Prostate gland (tissue), 2 donors: ENCODE results near the gene GPR26. TPM values are rescaled to one million over a fixed set of nuclear protein-coding genes. Genes with fewer than 3 reads are reported as not detected.

Source experiments
- DNase-seq: peaks from one replicate; pipeline ENCODE4 v3.0.0-alpha.2; 2019; ENCODE audit warnings: low spot score
- H3K27ac ChIP-seq, 2 donors: fragments of 200-600 bp; sonication (generic); 2 replicates each; pipeline ENCODE4 v1.5.1; 2017 to 2019
- H3K27me3 ChIP-seq: fragments of 200-600 bp; sonication (generic); replicated peaks from 2 replicates; pipeline ENCODE4 v1.5.1; 2019; ENCODE audit not compliant: insufficient read depth
- H3K36me3 ChIP-seq, 2 donors: fragments of 200-600 bp; sonication (generic); 1 replicate in 1 of 2; 2 replicates in 1 of 2; pipeline versions ENCODE4 v1.5.1 to v1.8.1; 2017 to 2019
- H3K4me1 ChIP-seq: fragments of 200-600 bp; sonication (generic); replicated peaks from 2 replicates; pipeline ENCODE4 v1.5.1; 2019
- H3K4me3 ChIP-seq, 2 donors: fragments of 200-600 bp; sonication (generic); 2 replicates each; pipeline ENCODE4 v1.5.1; 2017 to 2019
- H3K9me3 ChIP-seq: fragments of 200-600 bp; sonication (generic); 2 replicates; pipeline ENCODE4 v1.5.1; 2017
- CTCF ChIP-seq, 4 experiments: fragments of 200-600 bp in 2 of 4; fragments of 450-650 bp in 2 of 4; sonication (generic) in 2 of 4; IDR thresholded peaks; 1 replicate in 3 of 4; 2 replicates in 1 of 4; pipeline ENCODE4 v1.5.1; 2016 to 2019; ENCODE audit warnings: antibody characterized with exemption in 4 of 4, mild to moderate bottlenecking in 2 of 4, moderate library complexity in 2 of 4
- POLR2A ChIP-seq: fragments of 450-650 bp; IDR thresholded peaks from one replicate; pipeline ENCODE4 v1.6.1; 2016; ENCODE audit warnings: antibody characterized with exemption, mild to moderate bottlenecking
- POLR2AphosphoS5 ChIP-seq: sonication (generic); formaldehyde crosslinking; IDR thresholded peaks from one replicate; pipeline ENCODE4 v1.6.1; 2017; ENCODE audit warnings: antibody characterized with exemption
- WGBS: methylation state at CpG from one replicate; pipeline ENCODE4 v1.1.5; 2018; 5-methylcytosine and 5-hydroxymethylcytosine counted together
- intact Hi-C: fragments of 100-400 bp; cut with DNase I; formaldehyde crosslinking; loops from one replicate; pipeline ENCODE4 v1.14.2; 2022
- total RNA-seq, 2 donors: library from RNA; depleted of rRNA; stranded (reverse); fragments of >200 nt; gene quantifications; one replicate each; pipeline ENCODE4 v1.1.0, GENCODE V29; 2016

The GPR26 gene
- total RNA-seq, 2 donors from 2014 or later = 0.23 TPM; not detected in 1

DNA sequence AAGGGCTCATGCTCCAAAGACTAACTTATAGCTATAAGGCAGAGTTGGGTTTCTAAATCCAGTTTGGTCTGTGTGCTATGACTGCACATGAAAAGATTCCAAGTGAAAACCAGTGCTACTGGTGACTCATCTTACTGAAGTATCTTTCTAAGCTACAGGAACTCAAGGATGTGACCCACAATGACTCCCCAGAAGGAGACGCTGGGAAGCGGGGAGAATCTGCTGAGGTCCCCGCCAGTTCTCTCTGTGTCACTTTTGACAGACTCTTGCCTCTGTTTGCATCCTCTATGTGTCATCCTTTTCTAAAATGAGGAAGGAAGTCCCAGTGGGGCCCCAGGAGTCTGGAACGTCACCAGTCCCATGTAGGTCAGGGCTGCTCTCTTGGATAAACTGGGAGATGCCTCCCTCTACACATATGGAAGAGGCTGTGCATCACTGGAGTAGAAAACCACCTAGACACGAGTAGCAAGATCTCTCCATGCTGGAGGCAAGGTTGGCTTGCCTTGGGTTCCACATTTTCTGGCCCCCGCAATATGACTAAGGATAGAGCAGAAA lies 28.8 kb upstream of the GPR26 start:
- TF ChIP-seq CTCF (IDR thresholded peaks at IDR 0.05) (no peak), POLR2A (no peak), POLR2AphosphoS5 (no peak)
- Histone ChIP-seq H3K27me3 (no peaks in the 10 kb centered on the region), H3K36me3 (no peaks in the 10 kb centered on the region), H3K9me3 (no peaks in the 10 kb centered on the region), H3K27ac (no peak overlapping the region), H3K4me3 (no peak overlapping the region), H3K4me1 (no peaks in the 10 kb centered on the region)
- intact Hi-C loops = no loop called here
- 69% methylated on average over 6 of the region's 6 CpGs for WGBS
- DNase-seq = no peak

GRCh38 chr10:123639131-123639530 lies 27.0 kb upstream of the GPR26 start:
- Histone ChIP-seq H3K4me3 (no peak overlapping the region), H3K27me3 (peaks cover 3% of the 10 kb centered on the region), H3K27ac (no peak overlapping the region), H3K9me3 (no peaks in the 10 kb centered on the region), H3K36me3 (no peaks in the 10 kb centered on the region), H3K4me1 (no peaks in the 10 kb centered on the region)
- TF ChIP-seq POLR2AphosphoS5 = no peak
- TF ChIP-seq CTCF (IDR thresholded peaks at IDR 0.05) = no peak
- TF ChIP-seq POLR2A = no peak
- 79% methylated on average over 3 of the region's 3 CpGs for WGBS
- intact Hi-C loops = no loop called here
- no peak for DNase-seq

- H3K27ac ChIP-seq = no peak overlapping the region
- intact Hi-C loops = no loop called here
- no peaks in the 10 kb centered on the region for H3K9me3 ChIP-seq
- no peaks in the 10 kb centered on the region for H3K4me1 ChIP-seq
- no peak for DNase-seq
- no peaks in the 10 kb centered on the region for H3K36me3 ChIP-seq
- WGBS = 54% methylated on average over 3 of the region's 3 CpGs
- no peak for TF ChIP-seq POLR2AphosphoS5
- no peak for TF ChIP-seq POLR2A
- TF ChIP-seq CTCF (IDR thresholded peaks at IDR 0.05) = no peak
- no peak overlapping the region for H3K4me3 ChIP-seq
- peaks cover 3% of the 10 kb centered on the region for H3K27me3 ChIP-seq
Observed at GRCh38 chr10:123640016-123640535, 26.1 kb upstream of the GPR26 start.

GRCh38 chr10:123642293-123642692 lies 23.9 kb upstream of the GPR26 start:
- H3K27me3 ChIP-seq = peaks cover 3% of the 10 kb centered on the region
- TF ChIP-seq CTCF (IDR thresholded peaks at IDR 0.05) (no peak), POLR2AphosphoS5 (no peak), POLR2A (no peak)
- WGBS = 12% methylated on average over 4 of the region's 4 CpGs
- H3K36me3 ChIP-seq = no peaks in the 10 kb centered on the region
- no peaks in the 10 kb centered on the region for H3K4me1 ChIP-seq
- H3K27ac ChIP-seq = no peak overlapping the region
- no peak for DNase-seq
- H3K4me3 ChIP-seq = no peak overlapping the region
- no peaks in the 10 kb centered on the region for H3K9me3 ChIP-seq
- intact Hi-C loops = no loop called here

GRCh38 chr10:123642697-123643096 lies 23.5 kb upstream of the GPR26 start:
- Histone ChIP-seq H3K4me3 (no peak overlapping the region), H3K9me3 (no peaks in the 10 kb centered on the region), H3K36me3 (no peaks in the 10 kb centered on the region), H3K27me3 (peaks cover 3% of the 10 kb centered on the region), H3K27ac (no peak overlapping the region), H3K4me1 (no peaks in the 10 kb centered on the region)
- WGBS = 57% methylated on average over 8 of the region's 8 CpGs
- no peak for DNase-seq
- no peak for TF ChIP-seq POLR2A
- TF ChIP-seq CTCF (IDR thresholded peaks at IDR 0.05) = no peak
- TF ChIP-seq POLR2AphosphoS5 = no peak
- intact Hi-C loops = no loop called here
